OCI-LY7 (cell line): ENCODE measurements around the gene FRMD1.

Experiments used
- EZH2phosphoT487 ChIP-seq: fragments of 200-600 bp; sonication (generic); IDR thresholded peaks from 2 replicates; pipeline ENCODE4 v1.6.1; 2018; ENCODE audit warnings: low read depth, borderline replicate concordance, mild to moderate bottlenecking, mixed run types, antibody characterized with exemption, low read length, moderate library complexity, mixed read lengths
- TF ChIP-seq, protein P1 (sequence below): fragments of 200-600 bp; sonication (generic); conservative IDR thresholded peaks from 2 replicates; pipeline ENCODE4 v1.5.1; 2014; ENCODE audit warnings: mild to moderate bottlenecking, antibody characterized with exemption, low read length, moderate library complexity, mixed read lengths

DNA sequence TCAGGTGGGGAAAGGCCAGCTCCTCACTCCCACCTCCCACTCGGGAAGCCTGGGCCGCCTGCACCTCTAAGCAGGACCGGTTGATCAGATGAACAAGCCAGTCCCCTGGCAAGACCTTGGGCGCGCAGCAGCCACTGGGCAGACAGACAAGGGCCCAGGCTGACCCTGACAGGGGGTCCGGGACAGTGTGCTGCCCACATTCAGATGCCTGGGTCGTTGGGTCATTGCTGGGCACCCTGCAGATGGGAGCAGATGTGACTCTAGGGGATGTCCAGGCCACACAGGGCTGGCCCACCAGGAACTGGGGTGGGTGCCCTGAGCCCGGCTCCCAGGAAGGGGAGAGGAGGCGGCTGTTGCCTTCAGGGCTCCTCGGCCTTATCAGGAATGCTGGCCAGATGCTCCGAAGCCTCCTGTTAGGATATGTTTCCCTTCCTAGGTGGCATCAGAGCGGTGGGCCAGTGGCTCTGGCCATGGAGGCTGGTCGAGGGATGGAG, 17.3 kb upstream of the FRMD1 start:
- TF ChIP-seq, protein P1, sequence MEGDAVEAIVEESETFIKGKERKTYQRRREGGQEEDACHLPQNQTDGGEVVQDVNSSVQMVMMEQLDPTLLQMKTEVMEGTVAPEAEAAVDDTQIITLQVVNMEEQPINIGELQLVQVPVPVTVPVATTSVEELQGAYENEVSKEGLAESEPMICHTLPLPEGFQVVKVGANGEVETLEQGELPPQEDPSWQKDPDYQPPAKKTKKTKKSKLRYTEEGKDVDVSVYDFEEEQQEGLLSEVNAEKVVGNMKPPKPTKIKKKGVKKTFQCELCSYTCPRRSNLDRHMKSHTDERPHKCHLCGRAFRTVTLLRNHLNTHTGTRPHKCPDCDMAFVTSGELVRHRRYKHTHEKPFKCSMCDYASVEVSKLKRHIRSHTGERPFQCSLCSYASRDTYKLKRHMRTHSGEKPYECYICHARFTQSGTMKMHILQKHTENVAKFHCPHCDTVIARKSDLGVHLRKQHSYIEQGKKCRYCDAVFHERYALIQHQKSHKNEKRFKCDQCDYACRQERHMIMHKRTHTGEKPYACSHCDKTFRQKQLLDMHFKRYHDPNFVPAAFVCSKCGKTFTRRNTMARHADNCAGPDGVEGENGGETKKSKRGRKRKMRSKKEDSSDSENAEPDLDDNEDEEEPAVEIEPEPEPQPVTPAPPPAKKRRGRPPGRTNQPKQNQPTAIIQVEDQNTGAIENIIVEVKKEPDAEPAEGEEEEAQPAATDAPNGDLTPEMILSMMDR = no peak
- TF ChIP-seq EZH2phosphoT487 = no peak
